ENCODE measurements around the gene B3GNT2.

- no peak for TF ChIP-seq CTCF (IDR thresholded peaks at IDR 0.05; ENCODE audit: insufficient read depth, low read length)
- TF ChIP-seq GABPA (IDR thresholded peaks at IDR 0.05; ENCODE audit: low read depth): no peak
These were observed 4.5 kb downstream of the B3GNT2 start for GRCh38 chr2:62200291-62200841.
